ENCODE results near the gene CES3. TPM values are rescaled to one million over a fixed set of nuclear protein-coding genes. Genes with fewer than 3 reads are reported as not detected.

CES3 gene
- 0.09 and 0.19 TPM in 2 replicates for total RNA-seq

GRCh38 chr16:66961065-66961744 lies at the start of gene CES3:
TSS of gene CES3 (plus strand) at chr16:66961266. CDS start at chr16:66961308, 42 bp downstream.

GRCh38 chr16:66918803-66919568 lies 42.1 kb upstream of the CES3 start, which contains the start of gene CDH16:
TSS of gene CDH16 (minus strand) at chr16:66918885. CDS start at chr16:66918065, 820 bp downstream.

GRCh38 chr16:66925322-66925840 lies 35.7 kb upstream of the CES3 start, which contains the start of gene RRAD:
TSS of gene RRAD (minus strand) at chr16:66925535. CDS start at chr16:66925179, 356 bp downstream.

GRCh38 chr16:66934138-66934838 lies 26.8 kb upstream of the CES3 start, which contains the start of gene CIAO2B:
TSS of gene CIAO2B (minus strand) at chr16:66934402. CDS start at chr16:66934364, 38 bp downstream.

GRCh38 chr16:66935314-66936011 lies 25.6 kb upstream of the CES3 start, which contains the start of gene CES2:
TSS of gene CES2 (plus strand) at chr16:66935516. CDS start at chr16:66935636, 120 bp downstream.

GRCh38 chr16:66988197-66988788 lies 27.2 kb downstream of the CES3 start, which contains the start of gene CES4A:
TSS of gene CES4A (plus strand) at chr16:66988589. CDS start at chr16:66988773, 184 bp downstream.

Other genes starting within 250 kb of the CES3 start
- 130 and 181 TPM in 2 replicates for gene DYNC1LI2, start 209.7 kb upstream of the CES3 start, total RNA-seq
- gene TERB1, start 159.7 kb upstream of the CES3 start, total RNA-seq: under 0.01 TPM in 1 of 2 replicates, not detected in the other
- gene NAE1, start 130.3 kb upstream of the CES3 start, total RNA-seq: 70.5 and 88.9 TPM in 2 replicates
- not detected in 2 replicates for gene CA7, start 116.9 kb upstream of the CES3 start, total RNA-seq
- 4.9 and 8.5 TPM in 2 replicates for gene PDP2, start 80.8 kb upstream of the CES3 start, total RNA-seq
- not detected in 2 replicates for gene CDH16, start 42.4 kb upstream of the CES3 start, total RNA-seq
- 0.45 and 1.0 TPM in 2 replicates for gene RRAD, start 35.7 kb upstream of the CES3 start, total RNA-seq
- gene CIAO2B, start 26.9 kb upstream of the CES3 start, total RNA-seq: 171 and 191 TPM in 2 replicates
- gene CES2, start 25.8 kb upstream of the CES3 start, total RNA-seq: 14.7 and 14.9 TPM in 2 replicates
- 0.54 and 0.56 TPM in 2 replicates for gene CES4A, start 27.3 kb downstream of the CES3 start, total RNA-seq
- 96.9 and 97.7 TPM in 2 replicates for gene CBFB, start 67.9 kb downstream of the CES3 start, total RNA-seq
- gene PHAF1, start 148.7 kb downstream of the CES3 start, total RNA-seq: 10.3 and 12.0 TPM in 2 replicates
- 3.7 and 7.8 TPM in 2 replicates for gene B3GNT9, start 189.7 kb downstream of the CES3 start, total RNA-seq
- 13.9 and 17.1 TPM in 2 replicates for gene TRADD, start 198.6 kb downstream of the CES3 start, total RNA-seq
- gene FBXL8, start 198.7 kb downstream of the CES3 start, total RNA-seq: 4.7 and 6.4 TPM in 2 replicates
- 0.45 and 3.2 TPM in 2 replicates for gene HSF4, start 203.5 kb downstream of the CES3 start, total RNA-seq
- gene NOL3, start 209.3 kb downstream of the CES3 start, total RNA-seq: 7.7 and 13.8 TPM in 2 replicates
- 18.4 and 18.9 TPM in 2 replicates for gene MATCAP1, start 222.7 kb downstream of the CES3 start, total RNA-seq
- gene EXOC3L1, start 228.9 kb downstream of the CES3 start, total RNA-seq: 2.4 and 9.1 TPM in 2 replicates
- 51.1 and 61.8 TPM in 2 replicates for gene E2F4, start 230.9 kb downstream of the CES3 start, total RNA-seq
- 0.72 and 1.2 TPM in 2 replicates for gene ELMO3, start 237.9 kb downstream of the CES3 start, total RNA-seq

Measured in endothelial cell of coronary artery (primary cell).